ENCODE measurements around the gene PSENEN. TPM values are rescaled to one million over a fixed set of nuclear protein-coding genes. Genes with fewer than 3 reads are reported as not detected.
A peak's percentile ranks its signal among the peaks of the same experiment; 100 is the strongest.

The PSENEN gene
- total RNA-seq, 3 donors from 2014 or later, result 37.4 to 54.1 (median 54.0) TPM

DNA sequence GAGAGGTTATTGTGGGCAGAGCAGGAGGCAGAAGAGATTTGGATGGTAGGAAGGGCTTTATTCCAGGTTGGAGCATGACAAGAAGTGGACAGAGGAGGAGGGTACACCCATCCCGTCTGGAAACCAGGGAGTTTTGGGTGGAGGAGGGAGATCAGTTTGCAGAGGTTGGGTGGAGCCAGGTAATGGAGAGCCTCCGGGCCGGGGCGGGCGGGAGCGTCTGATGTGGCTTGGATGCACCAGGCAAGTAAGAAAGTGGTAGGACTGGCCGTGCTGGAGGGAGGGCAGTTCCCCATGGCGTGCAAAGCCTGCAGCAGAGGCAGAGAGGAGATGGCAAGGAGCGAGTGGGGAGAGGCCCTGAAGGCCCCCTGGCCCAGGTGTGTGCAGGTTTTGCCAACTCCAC is 14.1 kb upstream of the PSENEN start:
- intact Hi-C loops (cut with DNase I; ENCODE audit: low total_unique reads), result no loop called here
- H3K9me3 ChIP-seq, result no peaks in the 10 kb centered on the region
- H3K4me1 ChIP-seq, result no peaks in the 10 kb centered on the region
- H3K27ac ChIP-seq, result peak overlapping the region in 1 of 2 donors; percentile 52
- TF ChIP-seq POLR2A (IDR thresholded peaks at IDR 0.05), result no peak
- TF ChIP-seq, protein P1, sequence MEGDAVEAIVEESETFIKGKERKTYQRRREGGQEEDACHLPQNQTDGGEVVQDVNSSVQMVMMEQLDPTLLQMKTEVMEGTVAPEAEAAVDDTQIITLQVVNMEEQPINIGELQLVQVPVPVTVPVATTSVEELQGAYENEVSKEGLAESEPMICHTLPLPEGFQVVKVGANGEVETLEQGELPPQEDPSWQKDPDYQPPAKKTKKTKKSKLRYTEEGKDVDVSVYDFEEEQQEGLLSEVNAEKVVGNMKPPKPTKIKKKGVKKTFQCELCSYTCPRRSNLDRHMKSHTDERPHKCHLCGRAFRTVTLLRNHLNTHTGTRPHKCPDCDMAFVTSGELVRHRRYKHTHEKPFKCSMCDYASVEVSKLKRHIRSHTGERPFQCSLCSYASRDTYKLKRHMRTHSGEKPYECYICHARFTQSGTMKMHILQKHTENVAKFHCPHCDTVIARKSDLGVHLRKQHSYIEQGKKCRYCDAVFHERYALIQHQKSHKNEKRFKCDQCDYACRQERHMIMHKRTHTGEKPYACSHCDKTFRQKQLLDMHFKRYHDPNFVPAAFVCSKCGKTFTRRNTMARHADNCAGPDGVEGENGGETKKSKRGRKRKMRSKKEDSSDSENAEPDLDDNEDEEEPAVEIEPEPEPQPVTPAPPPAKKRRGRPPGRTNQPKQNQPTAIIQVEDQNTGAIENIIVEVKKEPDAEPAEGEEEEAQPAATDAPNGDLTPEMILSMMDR (IDR thresholded peaks at IDR 0.05), result no peak
- no peak for TF ChIP-seq POLR2AphosphoS5 (IDR thresholded peaks at IDR 0.05)
- H3K4me3 ChIP-seq, result no peak overlapping the region
- H3K36me3 ChIP-seq, result peaks cover 14% of the 10 kb centered on the region
- H3K27me3 ChIP-seq, result no peaks in the 10 kb centered on the region
- no peak for DNase-seq (ENCODE audit: low spot score in 2 of 2)

DNA sequence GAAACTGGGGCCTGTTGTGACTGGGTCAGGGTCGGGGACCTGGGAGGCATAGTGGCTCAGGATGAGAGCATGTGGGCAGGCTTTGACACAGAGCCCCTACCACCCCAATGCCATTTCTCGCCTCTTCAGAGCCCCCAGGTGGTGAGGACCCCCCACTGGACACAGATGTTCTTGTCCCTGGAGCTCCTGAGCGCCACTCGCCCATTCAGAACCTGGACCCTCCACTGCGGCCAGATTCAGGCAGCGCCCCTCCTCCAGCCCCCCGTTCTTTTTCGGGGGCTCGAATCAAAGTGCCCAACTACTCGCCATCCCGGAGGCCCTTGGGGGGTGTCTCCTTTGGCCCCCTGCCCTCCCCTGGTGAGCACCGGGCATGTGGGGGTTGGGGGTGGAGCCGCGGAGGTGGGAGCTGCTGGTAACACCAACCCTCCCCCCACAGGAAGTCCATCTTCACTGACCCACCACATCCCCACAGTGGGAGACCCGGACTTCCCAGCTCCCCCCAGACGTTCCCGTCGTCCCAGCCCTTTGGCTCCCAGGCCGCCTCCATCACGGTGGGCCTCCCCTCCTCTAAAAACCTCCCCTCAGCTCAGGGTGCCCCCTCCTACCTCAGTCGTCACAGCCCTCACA is 13.6 kb upstream of the PSENEN start:
- Histone ChIP-seq H3K9me3 (no peaks in the 10 kb centered on the region), H3K27ac (no peak overlapping the region), H3K4me1 (no peaks in the 10 kb centered on the region), H3K4me3 (no peak overlapping the region), H3K27me3 (no peaks in the 10 kb centered on the region), H3K36me3 (peaks cover 14% of the 10 kb centered on the region)
- DNase-seq (ENCODE audit: low spot score in 2 of 2), result no peak
- intact Hi-C loops (cut with DNase I; ENCODE audit: low total_unique reads), result no loop called here
- TF ChIP-seq POLR2A (IDR thresholded peaks at IDR 0.05), result no peak
- TF ChIP-seq, protein P1 (IDR thresholded peaks at IDR 0.05), result no peak
- no peak for TF ChIP-seq POLR2AphosphoS5 (IDR thresholded peaks at IDR 0.05)

DNA sequence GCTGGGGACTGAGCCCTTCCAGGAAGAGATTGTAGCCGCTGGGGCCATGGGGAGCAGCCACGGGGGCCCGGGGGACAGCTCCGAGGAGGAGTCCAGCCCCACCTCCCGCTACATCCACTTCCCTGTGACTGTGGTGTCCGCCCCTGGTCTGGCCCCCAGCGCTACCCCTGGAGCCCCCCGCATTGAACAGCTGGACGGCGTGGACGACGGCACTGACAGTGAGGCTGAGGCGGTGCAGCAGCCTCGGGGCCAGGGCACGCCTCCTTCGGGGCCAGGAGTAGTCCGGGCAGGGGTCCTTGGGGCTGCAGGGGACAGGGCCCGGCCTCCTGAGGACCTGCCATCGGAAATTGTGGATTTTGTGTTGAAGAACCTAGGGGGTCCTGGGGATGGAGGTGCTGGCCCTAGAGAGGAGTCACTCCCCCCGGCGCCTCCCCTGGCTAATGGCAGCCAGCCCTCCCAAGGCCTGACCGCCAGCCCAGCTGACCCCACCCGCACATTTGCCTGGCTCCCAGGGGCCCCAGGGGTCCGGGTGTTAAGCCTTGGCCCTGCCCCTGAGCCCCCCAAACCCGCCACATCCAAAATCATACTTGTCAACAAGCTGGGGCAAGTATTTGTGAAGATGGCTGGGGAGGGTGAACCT is 12.8 kb upstream of the PSENEN start:
- Histone ChIP-seq H3K36me3 (peaks cover 6% of the 10 kb centered on the region), H3K4me3 (no peak overlapping the region)

DNA sequence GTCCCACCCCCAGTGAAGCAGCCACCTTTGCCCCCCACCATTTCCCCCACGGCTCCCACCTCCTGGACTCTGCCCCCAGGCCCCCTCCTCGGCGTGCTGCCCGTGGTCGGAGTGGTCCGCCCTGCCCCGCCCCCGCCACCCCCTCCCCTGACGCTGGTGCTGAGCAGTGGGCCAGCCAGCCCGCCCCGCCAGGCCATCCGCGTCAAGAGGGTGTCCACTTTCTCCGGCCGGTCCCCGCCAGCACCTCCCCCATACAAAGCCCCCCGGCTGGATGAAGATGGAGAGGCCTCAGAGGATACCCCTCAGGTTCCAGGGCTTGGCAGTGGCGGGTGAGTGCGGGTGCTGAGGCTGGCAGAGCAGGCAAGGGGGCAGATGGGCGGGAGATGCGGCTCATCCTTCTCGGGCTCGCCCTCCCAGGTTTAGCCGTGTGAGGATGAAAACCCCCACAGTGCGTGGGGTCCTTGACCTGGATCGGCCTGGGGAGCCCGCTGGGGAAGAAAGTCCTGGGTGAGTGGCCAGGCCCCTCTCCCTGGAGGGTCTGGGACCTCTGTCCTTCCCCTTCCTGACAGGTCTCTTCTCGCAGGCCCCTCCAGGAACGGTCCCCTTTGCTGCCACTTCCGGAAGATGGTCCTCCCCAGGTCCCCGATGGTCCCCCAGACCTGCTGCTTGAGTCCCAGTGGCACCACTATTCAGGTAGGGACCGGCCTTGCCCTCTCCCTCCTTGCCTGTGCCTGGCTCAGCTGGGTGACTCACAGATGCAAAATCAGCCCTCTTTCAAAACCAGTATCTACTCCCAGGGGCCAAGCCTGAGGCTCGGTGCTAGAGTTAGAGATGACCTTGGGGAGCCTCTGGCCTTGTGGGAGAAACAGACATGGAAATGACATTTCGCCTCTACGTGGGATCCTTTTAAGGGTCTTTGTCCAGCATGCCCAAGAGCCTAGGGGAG is 12.0 kb upstream of the PSENEN start:
- intact Hi-C loops (cut with DNase I; ENCODE audit: low total_unique reads), result no loop called here
- H3K4me3 ChIP-seq, result no peak overlapping the region
- no peaks in the 10 kb centered on the region for H3K27me3 ChIP-seq
- TF ChIP-seq, protein P1 (IDR thresholded peaks at IDR 0.05), result no peak
- TF ChIP-seq POLR2AphosphoS5 (IDR thresholded peaks at IDR 0.05) (no peak), POLR2A (IDR thresholded peaks at IDR 0.05) (no peak)
- H3K4me1 ChIP-seq, result no peaks in the 10 kb centered on the region
- no peaks in the 10 kb centered on the region for H3K9me3 ChIP-seq
- H3K36me3 ChIP-seq, result peaks cover 7% of the 10 kb centered on the region
- H3K27ac ChIP-seq, result no peak overlapping the region
- no peak for DNase-seq (ENCODE audit: low spot score in 2 of 2)

More for the DNA sequence above, 12.8 kb upstream of the PSENEN start:
- Histone ChIP-seq H3K27me3 (no peaks in the 10 kb centered on the region), H3K4me1 (no peaks in the 10 kb centered on the region), H3K9me3 (no peaks in the 10 kb centered on the region), H3K27ac (no peak overlapping the region)
- no peak for DNase-seq (ENCODE audit: low spot score in 2 of 2)
- intact Hi-C loops (cut with DNase I; ENCODE audit: low total_unique reads), result no loop called here
- TF ChIP-seq POLR2AphosphoS5 (IDR thresholded peaks at IDR 0.05) (no peak), POLR2A (IDR thresholded peaks at IDR 0.05) (no peak)
- TF ChIP-seq, protein P1 (IDR thresholded peaks at IDR 0.05), result no peak
